ENCODE measurements around the gene ZDHHC19.
"Not testable (repeated sequence)": the region's sequence is repeated elsewhere in the genome, so short reads cannot be mapped to it uniquely, and the experiment has no call there.

The ZDHHC19 gene

GRCh38 chr3:196222876-196223595 lies 11.8 kb upstream of the ZDHHC19 start:
- no peak for DNase-seq

DNA sequence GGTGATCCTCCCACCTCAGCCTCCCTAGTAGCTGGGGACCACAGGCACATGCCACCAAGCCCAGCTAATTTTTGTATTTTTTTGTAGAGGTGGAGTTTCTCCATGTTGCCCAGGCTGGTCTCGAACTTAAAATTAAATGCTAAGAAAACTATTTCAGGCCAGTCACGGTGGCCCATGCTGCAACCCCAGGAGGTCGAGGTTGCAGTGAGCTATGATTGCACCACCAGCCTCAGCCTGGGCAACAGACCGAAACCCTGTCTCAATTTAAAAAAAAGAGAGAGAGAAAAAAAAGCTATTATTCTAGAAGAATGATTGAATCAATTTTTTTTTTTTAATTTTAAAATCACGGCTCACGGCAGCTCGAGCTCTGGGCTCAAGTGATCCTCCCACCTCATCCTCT lies 9.8 kb upstream of the ZDHHC19 start:
- DNase-seq = no peak

DNA sequence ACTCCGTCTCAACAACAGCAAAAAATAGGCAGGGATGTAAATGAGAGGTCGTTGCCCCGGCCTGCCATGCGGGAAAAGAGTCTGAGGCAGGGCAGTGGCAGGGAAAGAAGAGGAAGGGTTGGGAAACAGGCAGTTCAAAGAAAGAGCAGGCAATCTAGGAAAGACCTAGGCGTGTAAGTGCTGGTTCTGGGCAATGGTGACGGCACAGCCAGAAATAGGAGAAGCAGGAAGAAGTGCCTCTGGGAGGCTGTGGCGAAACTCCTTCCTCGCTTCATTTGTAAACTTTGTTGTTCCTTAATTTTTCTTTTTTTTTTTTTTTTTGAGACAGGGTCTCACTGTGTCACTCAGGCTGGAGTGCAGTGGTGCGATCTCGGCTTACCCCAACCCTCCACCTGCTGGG lies 9.4 kb upstream of the ZDHHC19 start:
- no peak for DNase-seq

GRCh38 chr3:196219970-196220311 lies 8.7 kb upstream of the ZDHHC19 start:
- no peak for DNase-seq

- DNase-seq = peak; percentile 37
Observed at GRCh38 chr3:196219194-196219969, 8.2 kb upstream of the ZDHHC19 start.

- no peak for DNase-seq
Observed at GRCh38 chr3:196218155-196218712, 7.0 kb upstream of the ZDHHC19 start.

GRCh38 chr3:196217307-196218154 lies 6.3 kb upstream of the ZDHHC19 start:
- DNase-seq = no peak

DNA sequence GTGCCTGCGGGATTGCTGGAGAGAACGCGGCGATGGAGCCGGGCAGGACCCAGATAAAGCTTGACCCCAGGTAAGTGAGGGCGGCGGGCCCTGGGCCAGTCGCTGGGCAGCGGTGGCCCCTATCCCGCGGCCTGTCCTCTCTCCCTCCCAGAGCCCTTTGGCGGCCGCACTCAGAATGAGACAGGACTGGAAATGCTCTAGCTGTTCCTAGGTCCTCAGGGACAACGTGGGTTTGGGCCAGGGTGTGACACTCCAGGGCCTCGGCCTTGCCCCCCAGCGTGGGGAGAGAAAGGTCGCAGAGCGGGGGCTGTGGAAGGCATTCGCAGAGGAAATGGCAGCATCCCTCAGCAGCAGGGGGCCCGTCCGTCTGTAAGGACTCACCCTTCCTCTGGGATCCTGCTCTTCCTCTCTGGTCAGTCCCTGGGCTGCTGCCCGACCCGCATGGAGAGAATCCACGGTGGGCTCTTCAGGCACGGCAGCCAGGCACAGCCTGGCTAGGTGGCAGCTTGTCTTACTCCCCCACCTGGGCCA lies 5.5 kb upstream of the ZDHHC19 start:
- DNase-seq = no peak

GRCh38 chr3:196216089-196216564 lies 4.9 kb upstream of the ZDHHC19 start, which contains the start of gene SLC51A:
SLC51A (plus strand) TSS chr3:196216534; CDS start chr3:196216713, 179 bp downstream.
- DNase-seq = no peak

DNA sequence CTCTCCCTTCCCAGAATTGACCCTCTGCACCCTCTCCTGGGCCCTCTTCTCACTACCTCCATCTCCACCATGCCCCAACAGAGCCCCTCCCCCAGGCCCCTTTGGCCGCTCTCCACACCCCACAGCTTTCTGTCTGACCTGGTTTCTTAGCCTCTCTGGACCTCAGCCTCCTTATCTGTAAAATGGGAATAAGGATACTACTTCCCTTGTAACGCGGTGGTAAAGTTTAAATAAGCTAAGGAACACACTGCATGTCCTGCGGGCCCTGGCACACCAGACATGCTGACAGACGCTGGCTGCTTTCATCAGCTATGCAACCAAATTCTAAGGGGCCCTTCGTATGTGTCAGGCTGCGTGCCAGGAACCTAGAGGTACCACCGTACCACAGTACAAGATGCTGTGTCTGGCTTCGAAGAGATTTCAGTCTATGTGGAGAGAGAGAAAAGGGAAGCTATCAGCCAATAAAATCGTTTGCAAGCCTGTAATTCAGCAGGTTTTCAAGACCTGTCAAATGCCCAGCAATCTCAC lies 4.4 kb upstream of the ZDHHC19 start:
- no peak for DNase-seq

GRCh38 chr3:196214783-196215441 lies 3.7 kb upstream of the ZDHHC19 start:
- no peak for DNase-seq

DNA sequence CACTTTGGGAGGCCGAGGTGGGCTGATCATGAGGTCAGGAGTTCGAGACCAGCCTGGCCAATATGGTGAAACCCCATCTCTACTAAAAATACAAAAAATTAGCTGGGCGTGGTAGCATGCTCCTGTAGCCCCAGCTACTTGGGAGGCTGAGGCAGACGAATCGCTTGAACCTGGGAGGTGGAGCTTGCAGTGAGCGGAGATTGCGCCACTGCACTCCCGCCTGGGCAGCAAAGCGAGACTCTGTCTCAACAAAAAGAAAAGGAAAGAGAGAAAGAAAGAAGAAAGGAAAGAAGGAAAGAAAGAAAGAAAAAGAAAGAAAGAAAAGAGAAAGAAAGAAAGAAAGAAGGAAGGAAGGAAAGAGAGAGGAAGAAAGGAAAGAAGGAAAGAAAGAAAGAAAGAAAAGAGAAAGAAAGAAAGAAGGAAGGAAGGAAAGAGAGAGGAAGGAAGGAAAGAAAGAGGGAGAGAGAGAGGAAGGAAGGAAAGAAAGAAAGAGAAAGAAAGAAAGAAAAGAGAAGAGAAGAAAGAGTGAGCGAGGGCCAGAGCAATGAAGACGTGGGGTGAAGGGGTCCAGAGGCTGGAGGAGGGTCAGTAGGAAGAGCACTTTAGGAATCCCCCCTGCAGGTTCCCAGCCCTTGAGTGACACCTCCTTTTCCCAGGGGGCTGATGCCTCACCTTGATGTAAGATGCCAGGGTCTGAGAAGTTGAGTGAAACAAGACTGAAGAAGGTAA lies 1.1 kb downstream of the ZDHHC19 start:
- DNase-seq = not testable (repeated sequence)

DNA sequence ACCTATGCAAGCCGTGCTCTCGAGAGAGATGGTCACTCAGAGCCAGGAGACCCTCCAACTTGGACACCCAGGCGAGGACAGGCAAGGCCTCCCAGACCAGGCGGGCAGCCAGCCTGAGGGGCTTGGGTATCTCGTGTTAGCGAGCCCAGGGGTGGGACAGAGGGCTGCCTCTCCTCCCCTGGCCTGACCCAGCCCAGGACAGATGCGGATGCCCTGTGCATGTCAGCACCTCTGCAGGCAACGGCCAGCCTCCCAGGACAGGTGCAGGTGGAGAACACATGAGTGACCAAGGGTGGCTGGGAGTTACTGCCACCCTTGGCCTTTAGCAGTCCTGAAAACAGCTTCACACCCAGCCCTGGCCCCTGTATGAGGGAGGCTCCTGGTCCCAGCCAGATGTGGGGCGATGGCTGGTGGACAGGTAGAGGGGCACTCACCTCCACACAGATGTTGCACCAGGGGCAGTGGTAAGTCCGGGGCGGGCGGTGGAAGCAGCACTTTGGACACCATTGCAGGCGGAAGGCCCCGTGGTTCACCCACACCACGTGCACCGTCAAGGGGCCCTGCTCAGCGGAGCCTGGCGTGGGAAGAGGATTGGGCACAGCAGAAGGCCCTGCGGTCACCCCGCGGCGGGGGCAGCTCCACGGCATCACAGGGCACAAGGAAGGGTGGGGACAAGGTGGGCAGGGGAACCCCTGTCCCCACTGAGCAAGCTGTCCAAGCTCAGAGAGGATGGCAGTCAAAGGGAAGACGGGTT lies 2.1 kb downstream of the ZDHHC19 start:
- DNase-seq = no peak

DNA sequence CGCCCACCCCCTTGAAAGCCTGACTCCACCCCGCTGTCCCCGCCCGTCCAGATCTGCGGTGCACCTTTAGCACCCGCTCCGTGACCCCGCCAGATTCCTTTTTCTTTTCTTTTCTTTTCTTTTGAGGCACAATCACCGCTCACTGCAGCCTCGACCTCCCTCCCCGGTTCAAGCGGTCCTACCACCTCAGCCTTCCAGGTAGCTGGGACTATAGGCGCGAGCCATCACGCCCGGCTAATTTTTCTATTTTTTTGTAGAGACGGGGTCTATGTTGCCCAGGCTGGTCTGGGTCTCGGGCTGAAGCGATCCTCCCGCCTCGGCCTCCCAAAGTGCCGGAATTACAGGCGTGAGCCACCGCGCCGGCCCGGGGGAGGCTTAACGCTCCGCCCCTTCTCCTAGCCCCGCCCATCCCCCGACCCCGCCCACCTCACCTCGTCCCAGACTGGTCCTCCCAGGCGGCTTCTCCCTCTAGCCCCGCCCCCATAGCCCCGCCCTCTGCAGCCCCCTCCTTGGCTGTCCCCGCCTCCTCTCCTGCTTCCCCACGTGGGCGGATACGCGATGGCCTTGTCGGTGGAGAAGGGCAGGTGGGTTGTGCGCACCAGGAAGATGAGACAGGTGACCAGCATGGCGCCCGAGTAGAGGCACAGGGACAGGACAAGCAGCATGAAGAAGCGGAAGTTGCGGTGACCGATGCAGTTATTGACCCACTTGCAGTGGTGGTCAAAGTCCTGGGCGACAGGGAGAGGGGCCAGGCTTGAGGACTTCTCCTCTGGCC lies 3.2 kb downstream of the ZDHHC19 start:
- no peak for DNase-seq

DNA sequence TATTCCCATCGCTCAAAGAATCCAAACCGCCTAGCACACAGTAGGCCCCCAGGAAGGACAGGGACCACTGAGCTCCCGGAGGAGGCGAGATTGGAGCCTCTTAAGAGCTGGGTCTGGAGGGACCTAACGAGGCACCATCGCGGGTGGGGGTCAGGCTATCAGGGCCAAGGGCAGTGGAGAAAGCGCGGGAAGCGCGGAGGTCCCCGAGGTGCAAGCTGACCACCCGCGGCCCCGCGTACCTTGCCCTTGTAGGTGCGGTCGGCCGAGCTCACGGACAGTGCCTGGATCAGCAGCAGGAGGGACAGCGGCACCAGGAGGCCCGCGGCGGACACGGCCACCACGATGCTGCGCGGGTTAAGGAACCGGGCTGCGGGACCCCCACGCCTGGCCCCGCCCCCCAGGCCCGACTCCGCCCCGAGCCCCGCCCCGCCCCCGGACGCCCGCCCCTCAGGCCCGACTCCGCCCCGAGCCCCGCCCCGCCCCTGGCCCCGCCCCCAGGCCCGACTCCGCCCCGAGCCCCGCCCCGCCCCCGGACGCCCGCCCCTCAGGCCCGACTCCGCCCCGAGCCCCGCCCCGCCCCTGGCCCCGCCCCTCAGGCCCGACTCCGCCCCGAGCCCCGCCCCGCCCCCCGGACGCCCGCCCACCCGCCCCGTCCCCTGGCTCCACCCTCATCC lies 3.9 kb downstream of the ZDHHC19 start:
- DNase-seq = no peak

DNA sequence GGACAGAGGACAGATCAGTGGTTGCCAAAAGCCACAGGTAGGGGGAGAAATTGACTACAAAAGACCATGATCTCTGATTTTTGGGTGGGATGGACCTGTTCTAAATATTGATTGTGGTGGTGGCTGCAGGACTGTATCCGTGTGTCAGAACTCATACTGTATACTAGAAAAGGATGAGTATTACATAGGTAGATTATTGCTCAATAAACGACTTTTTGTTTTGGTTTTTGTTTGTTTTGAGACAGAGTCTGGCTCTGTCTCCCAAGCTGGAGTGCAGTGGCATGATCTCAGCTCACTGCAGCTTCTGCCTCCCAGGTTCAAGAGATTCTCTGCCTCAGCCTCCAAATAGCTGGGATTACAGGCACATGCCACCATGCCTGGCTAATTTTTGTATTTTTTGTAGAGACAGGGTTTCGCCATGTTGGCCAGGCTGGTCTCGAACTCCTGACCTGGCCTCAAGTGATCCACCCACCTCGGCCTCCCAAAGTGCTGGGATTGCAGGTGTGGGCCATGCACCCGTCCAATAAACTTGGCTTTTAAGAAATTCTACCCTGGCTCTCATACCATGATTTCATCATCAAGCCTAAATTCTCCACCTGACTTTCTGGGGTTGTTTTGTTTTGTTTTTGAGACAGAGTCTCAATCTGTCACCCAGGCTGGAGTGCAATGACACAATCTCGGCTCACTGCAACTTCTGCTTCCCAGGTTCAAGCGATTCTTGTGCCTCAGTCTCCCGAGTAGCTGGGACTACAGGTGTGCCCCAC lies 5.6 kb downstream of the ZDHHC19 start:
- not testable (repeated sequence) for DNase-seq

- no peak for DNase-seq
Observed at GRCh38 chr3:196203846-196204245, 7.4 kb downstream of the ZDHHC19 start.

GRCh38 chr3:196202516-196202970 lies 8.7 kb downstream of the ZDHHC19 start:
- no peak for DNase-seq
